ENCODE data around the gene KAZN. TPM values are rescaled to one million over a fixed set of nuclear protein-coding genes. Genes with fewer than 3 reads are reported as not detected.
"Not testable (repeated sequence)": the region's sequence is repeated elsewhere in the genome, so short reads cannot be mapped to it uniquely, and the experiment has no call there.

The KAZN gene
- total and polyA plus RNA-seq, 2 of the 8 experiments (the other 6 are each of a cell fraction or from before 2014, with no cell fraction given): 3.7 to 11.8 TPM

- H3K27me3 ChIP-seq (replicated peaks in 1 of 4; ENCODE audit: control insufficient read depth in 3 of 4, extremely low read depth in 1 of 4, insufficient read depth in 3 of 4, low read length in 3 of 4); H4K91ac ChIP-seq (replicated peaks; ENCODE audit: insufficient read length, low read length); H2BK20ac ChIP-seq (ENCODE audit: low read length); DNase-seq (ENCODE audit: low read depth in 1 of 2, low spot score in 2 of 2); H2BK15ac ChIP-seq (ENCODE audit: low read length); H4K5ac ChIP-seq (ENCODE audit: insufficient read length, low read depth, low read length); FAIRE-seq; H2BK12ac ChIP-seq (ENCODE audit: low read depth, low read length); H3K56ac ChIP-seq (replicated peaks; ENCODE audit: insufficient read length, low read depth, low read length); H3K23ac ChIP-seq (ENCODE audit: insufficient read length); H3K4me2 ChIP-seq (ENCODE audit: insufficient read depth in 1 of 2, low read depth in 2 of 2, low read length in 2 of 2); H2AK5ac ChIP-seq (ENCODE audit: low read depth, low read length); H3K79me1 ChIP-seq (ENCODE audit: low read depth, low read length); H3K4ac ChIP-seq (replicated peaks; ENCODE audit: insufficient read length, low read depth, low read length); H3K79me2 ChIP-seq (ENCODE audit: control insufficient read depth in 1 of 2, insufficient read depth in 2 of 2, low read length in 2 of 2); H3K23me2 ChIP-seq (ENCODE audit: low read depth, low read length); H3K9ac ChIP-seq (replicated peaks in 1 of 4; ENCODE audit: extremely low read depth in 1 of 4, low read depth in 3 of 4, low read length in 3 of 4); H3K27ac ChIP-seq (ENCODE audit: low read depth, low read length); H2BK120ac ChIP-seq (replicated peaks; ENCODE audit: low read depth, low read length); H3K18ac ChIP-seq (ENCODE audit: extremely low read depth, low read length); H3K9me3 ChIP-seq (ENCODE audit: insufficient read depth in 2 of 2, low read depth in 1 of 2, low read length in 1 of 2); H3K14ac ChIP-seq (ENCODE audit: insufficient read length); H3K4me1 ChIP-seq (replicated peaks in 1 of 4; ENCODE audit: control insufficient read depth in 3 of 4, insufficient read depth in 4 of 4, low read length in 3 of 4); H3K36me3 ChIP-seq (ENCODE audit: control insufficient read depth in 2 of 4, insufficient read depth in 4 of 4, low read length in 3 of 4); H3K4me3 ChIP-seq (ENCODE audit: extremely low read depth in 1 of 4, insufficient read depth in 2 of 4, low read depth in 3 of 4, low read length in 4 of 4); POLR2A ChIA-PET (ENCODE audit: partially characterized antibody); H4K8ac ChIP-seq (ENCODE audit: extremely low read depth, insufficient read depth, low read length); H4K20me1 ChIP-seq (replicated peaks in 1 of 2; ENCODE audit: control insufficient read depth in 1 of 2, insufficient read depth in 2 of 2, low read length in 2 of 2); H2BK5ac ChIP-seq (ENCODE audit: low read depth, low read length); H2AFZ ChIP-seq (ENCODE audit: low read length): not testable (repeated sequence)
- CTCF ChIA-PET (ENCODE audit: partially characterized antibody): interaction anchor here (1.5 kb wide), 1 partner anchor 9 kb away, joined by 3 read pairs; no protein-coding TSS in a partner anchor
- 88% methylated on average over 12 of the region's 12 CpGs; no CpG with 5 or more reads in 1 of the 2 experiments for WGBS, 2 experiments (ENCODE audit: extremely low coverage in 1 of 2, insufficient coverage in 1 of 2, insufficient read length in 1 of 2, insufficient replicate concordance in 2 of 2, low coverage in 1 of 2, low lambda C conversion rate in 2 of 2, missing lambda C conversion rate in 1 of 2)
Measured at GRCh38 chr1:14580295-14580694, 18.2 kb upstream of the KAZN start.
